ENCODE results near the gene NEB.
"Not testable (repeated sequence)": the region's sequence is repeated elsewhere in the genome, so short reads cannot be mapped to it uniquely, and the experiment has no call there.

DNA sequence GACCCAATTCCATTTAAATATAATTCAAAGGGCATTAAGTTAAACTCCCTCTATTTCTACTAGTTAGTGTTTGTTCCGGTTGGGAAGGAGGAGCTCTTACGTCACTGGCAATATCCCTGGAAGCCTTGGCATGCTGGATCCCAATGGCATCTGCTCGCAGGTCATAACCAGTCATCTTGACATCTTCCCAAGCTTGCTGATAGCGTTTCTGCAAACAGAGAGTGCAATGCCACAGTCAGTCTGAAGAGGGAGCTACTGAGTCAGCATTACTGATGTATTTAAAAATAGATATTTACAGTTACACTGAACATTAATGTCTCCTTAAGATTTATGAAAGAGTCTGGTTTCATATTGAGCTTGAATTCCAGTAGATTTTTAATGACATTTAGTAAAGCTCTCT lies 153.6 kb downstream of the NEB start:
- TF ChIP-seq CTCF, POLR2AphosphoS5, POLR2A, EP300 (IDR thresholded peaks at IDR 0.05): not testable (repeated sequence)

All from gastroesophageal sphincter (tissue), 3 donors.